LoVo (cell line): Measurements from ENCODE around the gene NELFB.

Experiments
- DNase-seq: peaks from one replicate; pipeline ENCODE4 v3.0.0-alpha.2; 2016; ENCODE audit warnings: low spot score

Gene NELFB

DNA sequence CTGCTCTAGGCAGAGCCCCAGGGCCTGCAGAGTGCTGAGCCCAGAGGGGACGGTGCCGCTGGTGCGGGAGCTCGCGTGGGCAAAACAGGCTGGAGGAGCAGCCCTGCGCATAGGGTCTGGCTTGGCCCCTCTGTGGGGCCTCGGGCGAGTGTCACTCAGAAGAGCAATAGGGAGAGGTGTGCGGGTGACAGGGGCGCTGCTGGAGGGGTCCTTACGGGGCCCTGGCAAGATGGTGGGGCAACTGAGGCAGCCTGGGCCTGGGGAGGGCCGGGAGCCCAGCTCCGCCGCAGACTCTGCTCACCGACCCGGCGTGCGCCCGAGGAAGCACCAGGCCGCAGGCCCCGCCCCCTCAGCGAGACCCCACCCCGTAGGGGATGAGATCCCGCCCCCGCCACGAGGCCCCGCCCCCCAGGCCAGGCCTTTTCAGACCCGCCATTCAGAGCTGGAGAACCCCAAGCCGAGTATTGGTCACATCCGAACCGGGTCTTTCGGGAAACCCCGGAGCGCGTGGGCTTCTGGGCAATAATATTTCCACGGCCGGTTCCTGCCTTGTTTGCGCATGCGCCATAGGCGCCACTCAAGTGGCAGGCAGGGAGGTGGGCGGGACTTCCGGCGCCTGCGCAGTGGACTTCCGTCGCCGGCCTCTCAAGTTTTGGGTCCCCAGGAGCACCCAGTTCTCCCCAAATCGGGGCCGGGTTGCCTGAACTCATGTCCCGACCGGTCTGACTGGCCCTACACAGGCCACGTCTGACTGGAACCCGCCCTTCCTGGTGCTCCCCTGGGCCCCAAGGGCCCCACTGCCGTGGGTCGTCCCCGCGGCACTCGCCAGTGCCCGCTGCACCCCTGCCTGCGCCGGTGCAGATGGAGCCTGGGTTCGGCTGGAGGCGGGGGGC is 31.8 kb upstream of the NELFB start:
- DNase-seq = peak; percentile 98

- DNase-seq = peak; percentile 37
Observed at GRCh38 chr9:137224830-137225694, 30.1 kb upstream of the NELFB start, which contains the start of gene CYSRT1. Gene CYSRT1 (plus strand): TSS chr9:137225174. CDS start chr9:137225622, 448 bp downstream.

DNA sequence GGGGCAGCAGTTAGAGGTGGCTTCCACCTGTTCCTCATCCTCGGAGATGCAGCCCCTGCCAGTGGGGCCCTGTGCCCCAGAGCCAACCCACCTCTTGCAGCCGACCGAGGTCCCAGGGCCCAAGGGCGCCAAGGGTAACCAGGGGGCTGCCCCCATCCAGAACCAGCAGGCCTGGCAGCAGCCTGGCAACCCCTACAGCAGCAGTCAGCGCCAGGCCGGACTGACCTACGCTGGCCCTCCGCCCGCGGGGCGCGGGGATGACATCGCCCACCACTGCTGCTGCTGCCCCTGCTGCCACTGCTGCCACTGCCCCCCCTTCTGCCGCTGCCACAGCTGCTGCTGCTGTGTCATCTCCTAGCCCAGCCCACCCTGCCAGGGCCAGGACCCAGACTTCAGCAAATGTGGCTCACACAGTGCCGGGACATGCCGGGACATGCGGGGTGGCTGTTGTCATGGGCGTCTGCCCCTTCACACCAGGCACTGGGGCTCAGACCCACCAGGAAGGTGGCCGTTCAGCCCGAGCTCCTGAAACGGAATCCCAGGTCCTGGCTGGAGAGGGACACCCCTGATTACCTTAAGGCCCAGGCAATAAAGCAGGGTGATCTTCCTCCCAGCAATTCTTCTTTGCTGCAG is 29.3 kb upstream of the NELFB start:
- DNase-seq = no peak

DNA sequence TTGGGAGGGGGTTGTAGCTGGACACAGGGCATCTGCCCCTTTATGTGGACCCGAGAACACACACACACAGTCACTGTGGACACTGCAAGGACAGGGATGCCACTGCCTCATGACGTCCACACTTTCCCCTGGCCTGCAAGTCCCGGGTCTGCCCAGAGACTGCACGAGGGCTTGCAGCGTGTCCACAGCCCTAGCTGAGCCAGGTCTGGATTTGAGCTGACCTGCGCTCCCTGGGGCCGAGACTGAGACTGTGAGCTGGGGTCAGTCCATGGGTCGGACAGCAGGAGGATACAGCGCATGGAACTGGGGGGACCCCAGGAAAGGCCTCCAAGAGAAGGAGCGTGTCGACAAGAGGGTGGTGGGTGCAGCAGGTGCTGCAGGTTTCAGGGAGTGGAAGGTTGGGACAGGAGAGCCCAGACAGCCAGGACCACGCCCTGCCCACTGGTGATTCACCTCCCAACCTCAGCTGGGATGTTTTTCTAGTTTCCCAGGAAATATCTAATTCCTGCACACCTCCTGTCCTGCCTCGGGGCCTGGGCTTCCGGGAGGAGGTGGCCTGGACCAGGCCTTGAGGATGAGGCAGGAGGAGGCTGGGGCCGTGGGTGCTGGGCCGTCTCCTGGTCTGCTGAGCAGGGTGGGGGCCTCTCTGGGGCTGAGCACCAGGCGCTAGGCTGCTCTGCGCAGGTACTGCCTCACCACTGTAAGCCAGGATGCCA is 28.6 kb upstream of the NELFB start:
- peak; percentile 67 for DNase-seq

GRCh38 chr9:137227054-137227852 is 27.9 kb upstream of the NELFB start, which contains the start of gene RNF224:
Gene RNF224 (plus strand): TSS chr9:137227502. CDS start chr9:137228336, 834 bp downstream.
- peak; percentile 83 for DNase-seq

- no peak for DNase-seq
Observed at GRCh38 chr9:137227853-137228505, 27.1 kb upstream of the NELFB start.

GRCh38 chr9:137228506-137228967 is 26.6 kb upstream of the NELFB start:
- no peak for DNase-seq

- DNase-seq = no peak
Observed at GRCh38 chr9:137228968-137229896, 25.9 kb upstream of the NELFB start.

DNA sequence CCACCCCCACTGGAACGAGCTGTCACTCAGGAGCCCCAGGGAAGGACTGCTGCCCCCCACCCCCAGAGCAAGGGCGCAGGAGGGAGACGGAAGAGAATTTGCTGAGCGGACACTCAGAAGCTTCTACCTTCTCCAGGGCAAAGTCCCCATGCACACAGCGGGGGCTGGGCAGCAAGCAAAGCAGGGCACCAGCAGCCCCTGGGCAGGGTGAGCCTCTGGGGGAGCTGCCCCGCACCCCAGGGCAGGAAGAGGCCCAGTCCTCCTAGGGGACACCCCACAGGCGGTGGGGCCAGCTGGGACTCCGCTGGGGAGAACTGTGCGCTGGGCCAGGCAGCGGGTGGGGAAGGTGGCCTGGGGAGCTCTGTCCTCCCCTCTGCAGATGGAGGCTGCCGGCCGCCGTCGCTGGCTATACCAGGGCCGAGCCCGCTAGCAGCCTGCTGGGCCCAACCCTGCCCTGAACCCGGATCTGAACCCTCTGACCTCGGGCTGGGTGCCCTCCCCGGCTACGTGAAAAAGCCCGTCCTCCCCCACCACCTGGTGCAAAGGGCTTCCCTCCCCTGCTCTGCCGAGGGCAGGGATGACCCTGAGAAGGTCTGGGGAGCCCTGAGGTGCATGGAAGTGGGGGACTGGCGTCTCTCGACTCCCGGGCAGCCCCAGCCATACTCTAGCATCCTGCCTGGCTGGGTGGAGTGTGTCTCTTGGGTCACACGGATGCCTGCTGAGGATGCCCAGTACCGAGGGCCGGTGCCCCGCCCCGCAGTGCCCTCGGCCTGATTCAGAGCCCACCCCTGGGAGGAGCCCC is 25.0 kb upstream of the NELFB start:
- no peak for DNase-seq

DNA sequence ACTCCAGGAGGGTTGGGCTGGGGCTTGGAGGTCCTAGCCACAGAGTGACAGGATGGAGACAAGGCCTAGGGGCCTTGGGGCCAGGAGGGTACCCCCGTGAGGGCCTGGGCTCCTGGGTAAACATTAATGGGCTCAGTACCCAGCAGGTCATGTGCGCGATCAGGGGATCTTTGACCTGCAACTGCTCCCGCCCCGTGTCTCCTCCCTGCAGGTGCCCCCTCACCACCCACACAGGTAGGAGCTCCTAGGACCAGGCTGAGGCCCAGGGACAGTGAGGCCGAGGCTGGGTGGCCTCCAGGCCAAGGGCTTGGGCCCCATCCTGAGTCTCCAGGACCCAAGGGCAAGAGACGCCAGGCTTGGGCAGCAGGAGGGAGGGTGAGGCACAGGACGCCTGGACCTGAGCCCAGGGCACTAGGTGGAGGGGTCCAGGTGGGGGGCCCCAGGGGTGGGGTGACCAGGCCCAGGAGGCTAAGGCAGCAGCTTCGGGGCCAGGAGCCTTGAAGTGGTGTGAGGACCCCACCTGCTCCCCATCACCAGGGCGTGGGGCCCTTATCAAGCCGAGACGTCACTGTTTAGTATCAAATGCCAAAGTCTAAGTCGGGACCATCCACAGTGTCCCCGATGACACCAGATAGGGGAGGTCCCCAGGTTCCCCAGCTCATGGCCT is 24.3 kb upstream of the NELFB start, which contains the start of gene SLC34A3:
Gene SLC34A3 (plus strand): TSS at position 197 of the 667 bp plus-strand sequence. CDS start 802 bp downstream, outside the sequence.
- no peak for DNase-seq

DNA sequence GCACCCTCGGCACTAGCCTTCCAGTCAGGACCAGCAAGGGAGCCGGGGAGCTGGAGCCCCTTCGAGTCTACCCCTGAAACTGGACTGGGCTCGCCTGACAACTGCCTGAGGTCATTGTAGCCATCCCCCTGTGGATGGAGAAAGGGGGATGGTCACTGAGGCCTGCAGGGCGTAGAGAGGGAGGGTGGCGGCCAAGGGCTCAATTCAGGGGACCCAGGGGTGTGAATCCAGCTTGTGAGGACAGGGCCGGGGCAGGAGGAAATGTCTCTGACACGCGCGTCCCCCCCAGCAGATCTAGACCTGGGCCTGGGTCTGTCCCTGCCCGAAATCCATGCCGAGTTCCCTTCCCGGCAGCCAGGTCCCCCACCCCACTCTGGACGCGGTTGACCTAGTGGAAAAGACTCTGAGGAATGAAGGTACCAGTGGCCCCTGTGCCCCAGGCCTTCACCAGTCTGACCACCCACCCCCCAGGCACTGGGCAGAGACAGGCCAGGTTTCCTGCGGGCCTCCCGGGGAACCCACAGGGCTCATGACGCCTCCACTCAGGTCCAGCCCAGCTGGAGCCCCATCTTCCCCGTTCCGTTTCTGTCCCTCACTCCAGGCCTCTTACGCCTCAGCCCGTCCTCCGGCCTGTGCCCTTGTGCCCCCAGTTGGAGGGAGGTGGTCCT is 23.6 kb upstream of the NELFB start:
- no peak for DNase-seq

DNA sequence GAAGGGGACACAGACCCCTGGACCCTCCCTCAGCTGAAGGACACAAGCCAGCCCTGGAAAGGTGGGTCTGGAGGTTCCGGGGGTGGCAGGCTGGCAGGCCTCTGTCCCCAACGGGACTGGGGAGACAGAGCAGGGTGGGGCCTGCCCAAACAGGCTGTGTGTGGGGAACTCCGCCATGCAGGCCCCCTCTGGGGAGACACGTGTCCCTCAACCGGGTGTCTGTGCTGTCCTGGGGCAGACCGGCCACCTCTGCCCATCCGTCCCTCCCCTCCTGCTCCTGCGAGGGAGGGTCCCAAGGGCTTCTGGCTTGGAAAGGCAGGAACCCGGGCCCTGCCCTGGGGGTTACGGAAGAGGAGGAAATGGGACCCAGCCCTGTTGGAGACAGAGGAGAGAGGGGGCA is 23.0 kb upstream of the NELFB start:
- no peak for DNase-seq

DNA sequence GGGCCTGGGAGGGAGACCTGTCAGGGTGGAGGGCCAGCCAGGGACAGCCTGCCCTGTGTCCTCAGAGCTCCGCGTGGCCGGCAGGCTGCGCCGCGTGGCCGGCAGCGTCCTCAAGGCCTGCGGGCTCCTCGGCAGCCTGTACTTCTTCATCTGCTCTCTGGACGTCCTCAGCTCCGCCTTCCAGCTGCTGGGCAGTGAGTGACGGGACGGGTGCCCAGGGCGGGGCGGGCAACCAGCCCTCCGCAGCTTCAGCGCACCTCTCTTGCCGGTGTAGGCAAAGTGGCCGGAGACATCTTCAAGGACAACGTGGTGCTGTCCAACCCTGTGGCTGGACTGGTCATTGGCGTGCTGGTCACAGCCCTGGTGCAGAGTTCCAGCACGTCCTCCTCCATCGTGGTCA is 22.6 kb upstream of the NELFB start:
- DNase-seq = no peak

- DNase-seq = no peak
Observed at GRCh38 chr9:137233143-137233980, 21.8 kb upstream of the NELFB start.

GRCh38 chr9:137234055-137234697 is 21.0 kb upstream of the NELFB start:
- DNase-seq = no peak
